Gastrocnemius medialis (tissue), 4 donors: ENCODE results near the gene XPNPEP3.

Experiments
- CTCF ChIP-seq, 5 experiments: fragments of 450-650 bp in 3 of 5; fragments of 200-600 bp in 2 of 5; sonication (generic) in 2 of 5; IDR thresholded peaks in 4 of 5; conservative IDR thresholded peaks in 1 of 5; 1 replicate in 4 of 5; 2 replicates in 1 of 5; pipeline ENCODE4 v1.5.1; 2016 to 2019; ENCODE audit warnings: antibody characterized with exemption in 5 of 5, mild to moderate bottlenecking in 3 of 5, moderate library complexity in 3 of 5
- POLR2A ChIP-seq, 2 donors: fragments of 450-650 bp; IDR thresholded peaks; one replicate each; pipeline ENCODE4 v1.6.1; 2017; ENCODE audit warnings: antibody characterized with exemption in 2 of 2, mild to moderate bottlenecking in 2 of 2, moderate library complexity in 2 of 2

- TF ChIP-seq CTCF (IDR thresholded peaks at IDR 0.05 in 4 of 5, conservative IDR thresholded peaks at IDR 0.05 in 1 of 5) = no peak
- TF ChIP-seq POLR2A (IDR thresholded peaks at IDR 0.05) = no peak
These were observed 902 bp upstream of the XPNPEP3 start for GRCh38 chr22:40855979-40856512.
